ENCODE measurements around the gene SHC2.

The SHC2 gene

DNA sequence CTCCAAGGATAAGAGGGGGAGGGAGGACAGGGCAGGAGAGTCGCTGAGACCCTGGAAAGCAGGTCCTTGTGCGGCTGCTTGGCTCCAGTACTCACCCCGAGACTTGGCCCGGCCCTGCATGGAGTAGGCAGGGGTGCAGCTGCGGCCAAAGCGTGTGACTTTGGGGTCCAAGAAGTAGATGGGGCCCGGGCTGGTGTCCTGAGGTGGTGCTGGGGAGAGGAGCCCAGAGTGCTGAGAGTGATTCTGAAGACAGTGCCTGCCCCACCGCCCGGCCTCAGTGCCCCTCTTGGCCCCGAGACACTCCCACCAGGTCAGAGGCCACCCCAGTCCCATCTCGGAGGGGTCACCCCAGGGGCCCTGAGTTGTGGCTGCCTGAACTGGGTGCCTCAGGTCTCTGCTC lies 6.7 kb upstream of the SHC2 start:
- DNase-seq (ENCODE audit: low read depth), result no peak
- no peak for TF ChIP-seq CTCF (IDR thresholded peaks at IDR 0.05; ENCODE audit: insufficient read depth, low read depth, low read length, missing control alignments)
- H3K4me3 ChIP-seq (ENCODE audit: low read depth, low read length), result no peak overlapping the region

- no peak for DNase-seq (ENCODE audit: low read depth)
- H3K4me3 ChIP-seq (ENCODE audit: low read depth, low read length), result no peak overlapping the region
- no peak for TF ChIP-seq CTCF (IDR thresholded peaks at IDR 0.05; ENCODE audit: insufficient read depth, low read depth, low read length, missing control alignments)
Measured at GRCh38 chr19:465056-465816, 4.4 kb upstream of the SHC2 start.

- no peak overlapping the region for H3K4me3 ChIP-seq (ENCODE audit: low read depth, low read length)
- no peak for DNase-seq (ENCODE audit: low read depth)
- no peak for TF ChIP-seq CTCF (IDR thresholded peaks at IDR 0.05; ENCODE audit: insufficient read depth, low read depth, low read length, missing control alignments)
Measured at GRCh38 chr19:464208-464545, 3.3 kb upstream of the SHC2 start.

- no peak overlapping the region for H3K4me3 ChIP-seq (ENCODE audit: low read depth, low read length)
- TF ChIP-seq CTCF (IDR thresholded peaks at IDR 0.05; ENCODE audit: insufficient read depth, low read depth, low read length, missing control alignments), result no peak
Measured at GRCh38 chr19:463483-464207, 2.8 kb upstream of the SHC2 start.

DNA sequence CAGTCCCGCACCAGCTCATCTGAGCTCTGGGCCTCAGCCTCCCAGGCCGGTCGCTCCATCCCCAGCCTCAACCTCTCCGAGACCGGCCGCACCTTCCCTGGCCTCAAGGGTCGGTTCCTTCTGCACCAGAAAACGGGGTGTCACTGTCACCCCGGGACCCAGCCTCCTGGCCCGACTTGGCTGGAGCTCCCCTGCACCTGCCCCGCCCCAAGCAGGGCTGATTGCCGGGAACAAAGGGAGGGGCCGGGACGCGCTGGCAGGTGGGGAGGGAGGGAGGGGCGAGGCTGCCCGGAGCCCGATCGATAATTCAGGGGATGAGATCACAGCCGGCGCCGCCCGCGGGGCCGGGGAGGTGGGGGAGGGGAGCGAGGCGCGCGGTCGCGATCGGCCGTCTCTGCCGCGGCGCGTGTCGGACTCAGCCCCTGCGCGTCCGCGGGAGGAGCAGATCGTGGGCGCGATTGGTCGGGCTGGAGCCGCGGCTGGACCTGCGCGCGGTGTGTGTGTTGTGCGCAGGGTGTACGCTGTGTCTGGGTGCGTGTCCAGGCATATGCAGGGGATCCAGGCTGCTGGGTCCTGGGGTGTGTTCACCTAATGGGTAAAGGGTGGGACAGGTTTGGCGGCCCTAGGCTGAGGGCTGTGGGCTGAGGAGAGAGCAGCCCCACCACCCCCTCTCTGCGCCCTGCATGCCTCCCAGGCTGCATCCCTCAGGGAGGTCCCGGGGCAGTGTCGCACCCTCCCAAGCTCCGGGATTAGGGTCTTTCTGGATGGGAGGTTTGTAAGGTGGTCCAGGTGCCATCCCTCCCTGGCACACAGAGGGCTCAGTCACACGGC lies 1.1 kb upstream of the SHC2 start:
- H3K4me3 ChIP-seq (ENCODE audit: low read depth, low read length), result no peak overlapping the region
- no peak for TF ChIP-seq CTCF (IDR thresholded peaks at IDR 0.05; ENCODE audit: insufficient read depth, low read depth, low read length, missing control alignments)
- no peak for DNase-seq (ENCODE audit: low read depth)

More at GRCh38 chr19:463483-464207, 2.8 kb upstream of the SHC2 start:
- DNase-seq (ENCODE audit: low read depth), result no peak

DNA sequence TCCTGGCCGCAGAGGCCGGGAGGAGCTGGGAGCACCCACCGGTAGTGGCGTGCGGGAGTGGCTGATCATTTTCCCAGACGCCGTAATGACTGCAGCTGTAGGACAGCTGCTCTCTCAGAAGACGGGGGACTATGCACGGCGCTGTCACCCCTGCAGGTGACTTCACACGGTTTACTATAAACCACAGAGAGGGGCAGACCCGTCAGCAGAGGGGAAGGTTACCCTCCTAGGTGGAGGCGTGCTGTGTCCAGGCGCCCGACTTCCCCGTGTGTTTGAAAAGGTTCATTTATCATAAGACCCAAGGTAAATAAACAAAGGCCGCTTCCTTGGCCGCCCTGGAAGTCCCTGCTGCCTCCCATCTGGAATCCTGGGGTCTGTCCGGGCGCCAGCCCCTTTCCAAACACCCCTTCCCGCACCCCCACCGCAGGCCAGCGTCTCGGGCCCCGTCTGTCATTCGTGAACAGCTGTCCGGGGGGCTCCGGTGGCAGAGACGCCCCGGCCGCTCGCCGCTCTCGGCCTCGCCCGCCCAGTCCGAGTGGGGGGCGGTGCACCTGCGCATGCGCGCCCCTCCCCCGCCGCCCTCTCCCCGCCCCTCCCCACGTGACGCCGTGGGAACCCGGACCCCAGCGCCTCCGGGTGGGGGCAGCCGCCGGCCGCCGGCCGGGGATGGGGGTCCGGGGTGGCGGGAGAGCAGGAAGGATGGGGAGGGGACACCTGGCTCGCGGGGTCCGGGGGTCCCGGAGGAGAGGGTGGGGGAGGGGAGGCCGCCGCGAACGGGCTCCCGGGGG lies 915 bp downstream of the SHC2 start:
- no peak for DNase-seq (ENCODE audit: low read depth)
- TF ChIP-seq CTCF (IDR thresholded peaks at IDR 0.05; ENCODE audit: insufficient read depth, low read depth, low read length, missing control alignments), result no peak
- H3K4me3 ChIP-seq (ENCODE audit: low read depth, low read length), result no peak overlapping the region

Measured in GM12865 (cell line).